ENCODE results near the gene ZBTB7C. TPM values are rescaled to one million over a fixed set of nuclear protein-coding genes. Genes with fewer than 3 reads are reported as not detected.
A peak's percentile ranks its signal among the peaks of the same experiment; 100 is the strongest.

ZBTB7C gene
- total and polyA plus RNA-seq, 5 donors from 2014 or later: not detected

GRCh38 chr18:48227206-48227605 is 182.0 kb downstream of the ZBTB7C start:
- ATAC-seq (ENCODE audit: low read depth in 2 of 2): no peak
- DNase-seq: peak in 1 of 3 donors; percentile 65
- H3K4me3 Mint-ChIP-seq: peak overlapping the region in 1 of 4 donors; percentile 6

GRCh38 chr18:48226401-48226800 is 182.8 kb downstream of the ZBTB7C start:
- Mint-ChIP-seq H3K27me3 (no peaks in the 10 kb centered on the region), H3K36me3 (no peaks in the 10 kb centered on the region), H3K9me3 (no peaks in the 10 kb centered on the region), H3K4me3 (no peak overlapping the region), H3K27ac (no peak overlapping the region), H3K4me1 (peaks cover 0 to 25% (median 1%) of the 10 kb centered on the region in 4 donors)
- Histone ChIP-seq H3K4me3 (ENCODE audit: low read depth, low read length) (no peak overlapping the region), H3K27me3 (ENCODE audit: control insufficient read depth, insufficient read depth, low read length) (no peaks in the 10 kb centered on the region), H3K27ac (ENCODE audit: insufficient read depth, low read length, poor library complexity, severe bottlenecking) (no peak overlapping the region), H3K36me3 (ENCODE audit: control insufficient read depth, insufficient read depth, low read length) (no peaks in the 10 kb centered on the region), H3K4me1 (ENCODE audit: control insufficient read depth, insufficient read depth, low read length, poor library complexity, severe bottlenecking) (no peaks in the 10 kb centered on the region), H3K9me3 (ENCODE audit: control insufficient read depth in 2 of 2, low read length in 2 of 2) (no peaks in the 10 kb centered on the region)
- DNase-seq (no peak), ATAC-seq (ENCODE audit: low read depth in 2 of 2) (no peak)

More at GRCh38 chr18:48227206-48227605, 182.0 kb downstream of the ZBTB7C start:
- Mint-ChIP-seq H3K4me1 (peaks cover 0 to 25% (median 1%) of the 10 kb centered on the region in 4 donors), H3K27me3 (no peaks in the 10 kb centered on the region), H3K27ac (peak overlapping the region in 1 of 3 donors; percentile 55), H3K36me3 (no peaks in the 10 kb centered on the region), H3K9me3 (no peaks in the 10 kb centered on the region)
- H3K4me1 ChIP-seq (ENCODE audit: control insufficient read depth, insufficient read depth, low read length, poor library complexity, severe bottlenecking): no peaks in the 10 kb centered on the region
- H3K36me3 ChIP-seq (ENCODE audit: control insufficient read depth, insufficient read depth, low read length): no peaks in the 10 kb centered on the region
- H3K27ac ChIP-seq (ENCODE audit: insufficient read depth, low read length, poor library complexity, severe bottlenecking): no peak overlapping the region
- H3K9me3 ChIP-seq (ENCODE audit: control insufficient read depth in 2 of 2, low read length in 2 of 2): no peaks in the 10 kb centered on the region
- no peak overlapping the region for H3K4me3 ChIP-seq (ENCODE audit: low read depth, low read length)
- no peaks in the 10 kb centered on the region for H3K27me3 ChIP-seq (ENCODE audit: control insufficient read depth, insufficient read depth, low read length)

GRCh38 chr18:48222118-48222517 is 187.1 kb downstream of the ZBTB7C start:
- DNase-seq (peak in 1 of 3 donors; percentile 41), ATAC-seq (ENCODE audit: low read depth in 2 of 2) (peak in 1 of 2 donors; percentile 19)
- Mint-ChIP-seq H3K4me1 (peaks cover 0 to 5% (median 0%) of the 10 kb centered on the region in 4 donors), H3K36me3 (no peaks in the 10 kb centered on the region), H3K9me3 (no peaks in the 10 kb centered on the region), H3K27me3 (peaks cover 4% of the 10 kb centered on the region), H3K27ac (no peak overlapping the region), H3K4me3 (no peak overlapping the region)
- Histone ChIP-seq H3K27me3 (ENCODE audit: control insufficient read depth, insufficient read depth, low read length) (no peaks in the 10 kb centered on the region), H3K4me3 (ENCODE audit: low read depth, low read length) (no peak overlapping the region), H3K27ac (ENCODE audit: insufficient read depth, low read length, poor library complexity, severe bottlenecking) (no peak overlapping the region), H3K9me3 (ENCODE audit: control insufficient read depth in 2 of 2, low read length in 2 of 2) (no peaks in the 10 kb centered on the region), H3K36me3 (ENCODE audit: control insufficient read depth, insufficient read depth, low read length) (no peaks in the 10 kb centered on the region), H3K4me1 (ENCODE audit: control insufficient read depth, insufficient read depth, low read length, poor library complexity, severe bottlenecking) (no peaks in the 10 kb centered on the region)

DNA sequence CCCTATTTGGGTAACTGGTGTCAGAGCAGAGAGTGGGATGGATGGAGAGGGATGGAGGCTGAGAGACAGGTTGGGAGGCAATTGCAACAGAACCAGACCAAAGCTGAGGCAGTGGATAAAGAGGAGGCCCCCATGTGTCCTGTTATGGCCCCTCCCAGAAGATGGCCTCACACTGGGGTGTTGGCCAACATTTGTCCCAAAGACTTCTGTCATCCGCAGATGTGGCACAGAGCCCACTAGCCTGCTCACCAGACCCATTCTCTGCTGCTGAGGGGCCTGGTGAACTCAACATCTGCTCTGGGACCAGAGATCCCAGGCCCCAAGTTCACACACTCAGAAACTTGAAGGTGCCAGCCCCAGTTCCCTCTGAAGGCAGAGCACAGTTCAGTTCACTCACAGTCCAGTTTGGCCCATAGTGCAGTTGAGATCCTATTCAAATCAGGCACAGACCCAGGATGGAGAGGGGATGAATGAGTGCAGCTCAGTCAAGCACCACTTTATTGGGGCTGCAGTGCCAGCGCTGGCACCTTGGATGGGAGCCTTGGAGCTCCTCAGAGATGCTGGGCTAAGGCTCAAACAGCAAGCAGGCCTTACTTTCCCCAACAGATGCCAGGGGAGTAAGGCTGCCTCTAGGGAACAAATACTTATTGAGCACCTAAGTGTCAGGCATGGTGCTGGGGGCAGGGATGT is 189.2 kb downstream of the ZBTB7C start:
- peaks cover 0 to 1% (median 0%) of the 10 kb centered on the region in 4 donors for H3K4me1 Mint-ChIP-seq
- DNase-seq: no peak
- peaks cover 4% of the 10 kb centered on the region for H3K27me3 Mint-ChIP-seq
- no peak overlapping the region for H3K4me3 Mint-ChIP-seq
- no peak overlapping the region for H3K27ac ChIP-seq (ENCODE audit: insufficient read depth, low read length, poor library complexity, severe bottlenecking)
- H3K36me3 Mint-ChIP-seq: no peaks in the 10 kb centered on the region
- no peak for ATAC-seq (ENCODE audit: low read depth in 2 of 2)
- H3K4me1 ChIP-seq (ENCODE audit: control insufficient read depth, insufficient read depth, low read length, poor library complexity, severe bottlenecking): no peaks in the 10 kb centered on the region
- H3K27ac Mint-ChIP-seq: no peak overlapping the region
- peaks cover 0 to 2% (median 0%) of the 10 kb centered on the region in 7 donors for H3K9me3 Mint-ChIP-seq
- H3K4me3 ChIP-seq (ENCODE audit: low read depth, low read length): no peak overlapping the region
- no peaks in the 10 kb centered on the region for H3K9me3 ChIP-seq (ENCODE audit: control insufficient read depth in 2 of 2, low read length in 2 of 2)
- H3K36me3 ChIP-seq (ENCODE audit: control insufficient read depth, insufficient read depth, low read length): no peaks in the 10 kb centered on the region
- H3K27me3 ChIP-seq (ENCODE audit: control insufficient read depth, insufficient read depth, low read length): no peaks in the 10 kb centered on the region

GRCh38 chr18:48219037-48219809 is 190.0 kb downstream of the ZBTB7C start:
- Mint-ChIP-seq H3K27me3 (peaks cover 4% of the 10 kb centered on the region), H3K9me3 (peaks cover 0 to 2% (median 0%) of the 10 kb centered on the region in 7 donors), H3K36me3 (no peaks in the 10 kb centered on the region), H3K4me3 (no peak overlapping the region), H3K27ac (no peak overlapping the region), H3K4me1 (no peaks in the 10 kb centered on the region)
- no peaks in the 10 kb centered on the region for H3K36me3 ChIP-seq (ENCODE audit: control insufficient read depth, insufficient read depth, low read length)
- DNase-seq: no peak
- no peaks in the 10 kb centered on the region for H3K9me3 ChIP-seq (ENCODE audit: control insufficient read depth in 2 of 2, low read length in 2 of 2)
- no peak for ATAC-seq (ENCODE audit: low read depth in 2 of 2)
- no peak overlapping the region for H3K4me3 ChIP-seq (ENCODE audit: low read depth, low read length)
- no peaks in the 10 kb centered on the region for H3K27me3 ChIP-seq (ENCODE audit: control insufficient read depth, insufficient read depth, low read length)
- H3K27ac ChIP-seq (ENCODE audit: insufficient read depth, low read length, poor library complexity, severe bottlenecking): no peak overlapping the region
- no peaks in the 10 kb centered on the region for H3K4me1 ChIP-seq (ENCODE audit: control insufficient read depth, insufficient read depth, low read length, poor library complexity, severe bottlenecking)

- H3K27ac Mint-ChIP-seq: no peak overlapping the region
- H3K4me3 Mint-ChIP-seq: no peak overlapping the region
- Histone ChIP-seq H3K36me3 (ENCODE audit: control insufficient read depth, insufficient read depth, low read length) (no peaks in the 10 kb centered on the region), H3K4me3 (ENCODE audit: low read depth, low read length) (no peak overlapping the region), H3K27me3 (ENCODE audit: control insufficient read depth, insufficient read depth, low read length) (no peaks in the 10 kb centered on the region), H3K4me1 (ENCODE audit: control insufficient read depth, insufficient read depth, low read length, poor library complexity, severe bottlenecking) (no peaks in the 10 kb centered on the region), H3K27ac (ENCODE audit: insufficient read depth, low read length, poor library complexity, severe bottlenecking) (no peak overlapping the region), H3K9me3 (ENCODE audit: control insufficient read depth in 2 of 2, low read length in 2 of 2) (no peaks in the 10 kb centered on the region)
- H3K27me3 Mint-ChIP-seq: peaks cover 7% of the 10 kb centered on the region
- no peaks in the 10 kb centered on the region for H3K36me3 Mint-ChIP-seq
- H3K4me1 Mint-ChIP-seq: no peaks in the 10 kb centered on the region
- ATAC-seq (ENCODE audit: low read depth in 2 of 2) (no peak), DNase-seq (no peak)
- H3K9me3 Mint-ChIP-seq: peaks cover 0 to 2% (median 0%) of the 10 kb centered on the region in 7 donors
Measured at GRCh38 chr18:48218285-48219022, 190.7 kb downstream of the ZBTB7C start.

- peaks cover 0 to 2% (median 0%) of the 10 kb centered on the region in 7 donors for H3K9me3 Mint-ChIP-seq
- no peak for DNase-seq
- H3K27ac ChIP-seq (ENCODE audit: insufficient read depth, low read length, poor library complexity, severe bottlenecking): no peak overlapping the region
- H3K36me3 ChIP-seq (ENCODE audit: control insufficient read depth, insufficient read depth, low read length): no peaks in the 10 kb centered on the region
- H3K9me3 ChIP-seq (ENCODE audit: control insufficient read depth in 2 of 2, low read length in 2 of 2): no peaks in the 10 kb centered on the region
- H3K27me3 Mint-ChIP-seq: peaks cover 12% of the 10 kb centered on the region
- H3K4me1 ChIP-seq (ENCODE audit: control insufficient read depth, insufficient read depth, low read length, poor library complexity, severe bottlenecking): no peaks in the 10 kb centered on the region
- no peak overlapping the region for H3K27ac Mint-ChIP-seq
- no peak overlapping the region for H3K4me3 Mint-ChIP-seq
- H3K27me3 ChIP-seq (ENCODE audit: control insufficient read depth, insufficient read depth, low read length): no peaks in the 10 kb centered on the region
- H3K4me1 Mint-ChIP-seq: no peaks in the 10 kb centered on the region
- no peak overlapping the region for H3K4me3 ChIP-seq (ENCODE audit: low read depth, low read length)
- no peak for ATAC-seq (ENCODE audit: low read depth in 2 of 2)
- H3K36me3 Mint-ChIP-seq: no peaks in the 10 kb centered on the region
Measured at GRCh38 chr18:48217258-48218250, 191.6 kb downstream of the ZBTB7C start.

Data from CD4-positive, CD25-positive, alpha-beta regulatory T cell (primary cell).